Activated T-cell treated with anti-CD3 and anti-CD28 coated beads, Interleukin-2, amount 50 U/mL, for 24 hours (primary cell): ENCODE measurements around the gene USB1.

ENCODE experiments used
- DNase-seq: peaks from one replicate; pipeline ENCODE4 v3.0.0-alpha.2; 2020
- H3K27ac Mint-ChIP-seq: 2 replicates; pipeline ENCODE4 v1.8.0; 2020; ENCODE audit warnings: mild to moderate bottlenecking, mixed read lengths
- H3K27me3 Mint-ChIP-seq: 2 replicates; pipeline ENCODE4 v1.8.0; 2020; ENCODE audit warnings: mixed read lengths
- H3K36me3 Mint-ChIP-seq: 2 replicates; pipeline ENCODE4 v1.8.0; 2020; ENCODE audit warnings: low read depth, mixed read lengths
- H3K4me1 Mint-ChIP-seq: 2 replicates; pipeline ENCODE4 v1.8.0; 2020; ENCODE audit warnings: low read depth, mixed read lengths
- H3K4me3 Mint-ChIP-seq: 2 replicates; pipeline ENCODE4 v1.8.0; 2020; ENCODE audit warnings: mild to moderate bottlenecking, moderate library complexity, mixed read lengths
- H3K9me3 Mint-ChIP-seq: 2 replicates; pipeline ENCODE4 v1.8.0; 2020; ENCODE audit warnings: mixed read lengths

USB1 gene

DNA sequence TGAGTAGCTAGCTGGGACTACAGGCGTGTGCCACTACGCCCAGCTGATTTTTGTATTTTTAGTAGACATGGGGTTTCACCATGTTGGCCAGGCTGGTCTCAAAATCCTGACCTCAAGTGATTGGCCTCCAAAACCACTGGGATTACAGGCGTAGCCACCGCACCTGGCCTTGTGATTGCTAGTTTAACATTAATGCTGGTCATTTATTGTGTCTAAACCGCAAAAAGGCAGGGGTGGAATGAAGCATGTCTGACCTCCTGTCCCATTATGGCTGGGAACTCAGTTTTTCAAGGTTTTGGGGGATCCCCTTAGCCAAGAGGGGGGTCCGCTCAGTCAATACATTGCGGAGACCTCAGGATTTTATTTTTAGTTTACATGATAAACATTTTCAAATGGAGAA is 19.6 kb upstream of the USB1 start:
- H3K36me3 Mint-ChIP-seq, result no peaks in the 10 kb centered on the region
- no peak overlapping the region for H3K27ac Mint-ChIP-seq
- peaks cover 12% of the 10 kb centered on the region for H3K4me1 Mint-ChIP-seq
- DNase-seq, result no peak
- H3K27me3 Mint-ChIP-seq, result no peaks in the 10 kb centered on the region
- H3K4me3 Mint-ChIP-seq, result no peak overlapping the region
- no peaks in the 10 kb centered on the region for H3K9me3 Mint-ChIP-seq

- Mint-ChIP-seq H3K27ac (no peak overlapping the region), H3K36me3 (no peaks in the 10 kb centered on the region), H3K4me3 (no peak overlapping the region), H3K9me3 (no peaks in the 10 kb centered on the region), H3K27me3 (no peaks in the 10 kb centered on the region), H3K4me1 (peaks cover 12% of the 10 kb centered on the region)
- no peak for DNase-seq
Observed at GRCh38 chr16:57982385-57982784, 18.8 kb upstream of the USB1 start.

DNA sequence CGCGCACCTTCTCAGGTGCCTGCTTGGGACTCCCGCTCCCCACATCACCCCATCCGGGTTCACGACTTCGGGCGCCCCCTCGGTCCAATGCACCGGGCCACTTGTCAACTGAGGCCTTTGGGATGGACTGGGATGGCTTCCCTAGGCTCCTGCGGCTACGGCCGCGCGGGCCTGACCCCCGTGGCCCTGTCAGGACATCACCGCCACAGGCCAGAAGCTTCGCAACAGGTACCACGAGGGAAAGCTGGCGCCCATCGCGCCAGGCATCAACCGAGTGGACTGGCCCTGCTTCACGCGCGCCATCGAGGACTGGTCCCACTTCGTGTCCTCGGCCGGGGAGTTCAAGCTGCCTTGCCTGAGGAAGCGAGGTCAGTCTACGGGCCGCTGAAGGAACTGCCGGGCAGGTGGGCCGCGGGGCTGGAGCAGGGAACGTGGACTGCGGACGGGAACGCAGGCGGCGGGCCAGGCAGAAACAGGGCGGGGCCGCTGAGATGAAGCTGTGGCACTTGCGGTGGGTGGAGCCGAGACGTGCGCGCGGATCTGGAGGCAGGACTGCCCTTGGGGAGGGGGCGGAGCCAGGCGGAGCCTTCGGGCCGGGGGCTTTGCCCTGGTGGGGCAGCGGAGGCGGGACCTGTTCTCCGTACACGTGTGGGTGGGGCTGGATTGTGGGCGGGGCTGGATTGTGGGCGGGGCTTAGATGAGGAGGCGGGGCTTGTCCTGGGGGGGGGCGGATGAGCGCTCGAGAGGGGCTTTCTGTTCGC is 16.6 kb upstream of the USB1 start:
- Mint-ChIP-seq H3K36me3 (no peaks in the 10 kb centered on the region), H3K4me1 (peaks cover 12% of the 10 kb centered on the region), H3K9me3 (no peaks in the 10 kb centered on the region), H3K27ac (peak overlapping the region; percentile 77), H3K27me3 (no peaks in the 10 kb centered on the region), H3K4me3 (peak overlapping the region; percentile 83)
- DNase-seq, result peak; percentile 93

DNA sequence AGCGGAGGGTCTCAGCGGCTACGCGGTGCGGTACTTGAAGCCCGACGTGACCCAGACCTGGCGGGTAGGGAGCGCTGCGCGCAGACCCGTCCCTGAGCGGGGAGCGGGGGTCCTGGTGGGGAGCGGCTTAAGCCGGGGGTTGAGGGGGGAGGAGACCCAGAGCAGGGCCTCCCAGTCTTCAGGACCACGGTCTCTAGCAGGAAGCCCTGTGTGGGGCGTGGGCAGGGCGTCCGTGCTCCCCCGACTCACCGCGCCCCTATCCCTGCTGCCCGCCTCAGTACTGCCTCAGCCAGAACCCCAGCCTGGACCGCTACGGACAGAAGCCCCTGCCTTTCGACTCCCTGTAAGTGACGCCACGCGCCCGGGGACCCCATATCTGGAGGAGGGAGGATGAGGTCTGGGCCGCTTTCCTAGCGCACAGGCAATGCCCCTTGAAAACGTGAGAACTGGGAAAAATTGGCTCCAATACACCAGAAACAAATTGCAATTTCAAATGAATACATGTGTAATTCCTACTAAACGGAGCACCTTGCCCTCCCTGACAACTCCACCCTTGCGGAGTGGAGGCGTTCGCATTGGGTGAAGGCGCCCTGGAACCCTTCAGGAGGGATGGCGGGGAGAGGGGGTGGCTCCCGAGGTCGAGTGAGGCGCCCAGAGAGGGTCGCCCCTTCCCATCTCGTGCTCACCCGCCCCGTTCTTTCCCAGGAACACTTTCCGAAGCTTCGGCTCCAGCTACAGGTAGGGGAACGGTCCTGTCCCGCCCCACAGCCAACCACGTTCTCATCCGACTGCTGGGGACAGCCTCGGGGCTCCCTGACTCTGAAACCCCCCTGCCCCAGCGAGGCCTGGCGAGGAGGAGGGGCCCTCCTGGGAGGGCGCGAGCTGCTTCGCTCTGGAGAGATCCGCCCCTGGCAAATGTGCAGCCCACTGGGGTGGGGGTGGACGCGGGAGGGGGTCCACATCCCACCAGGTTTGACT is 15.7 kb upstream of the USB1 start:
- peak overlapping the region; percentile 83 for H3K4me3 Mint-ChIP-seq
- H3K4me1 Mint-ChIP-seq, result peaks cover 12% of the 10 kb centered on the region
- peak overlapping the region; percentile 77 for H3K27ac Mint-ChIP-seq
- no peaks in the 10 kb centered on the region for H3K27me3 Mint-ChIP-seq
- no peaks in the 10 kb centered on the region for H3K9me3 Mint-ChIP-seq
- no peak for DNase-seq
- no peaks in the 10 kb centered on the region for H3K36me3 Mint-ChIP-seq

DNA sequence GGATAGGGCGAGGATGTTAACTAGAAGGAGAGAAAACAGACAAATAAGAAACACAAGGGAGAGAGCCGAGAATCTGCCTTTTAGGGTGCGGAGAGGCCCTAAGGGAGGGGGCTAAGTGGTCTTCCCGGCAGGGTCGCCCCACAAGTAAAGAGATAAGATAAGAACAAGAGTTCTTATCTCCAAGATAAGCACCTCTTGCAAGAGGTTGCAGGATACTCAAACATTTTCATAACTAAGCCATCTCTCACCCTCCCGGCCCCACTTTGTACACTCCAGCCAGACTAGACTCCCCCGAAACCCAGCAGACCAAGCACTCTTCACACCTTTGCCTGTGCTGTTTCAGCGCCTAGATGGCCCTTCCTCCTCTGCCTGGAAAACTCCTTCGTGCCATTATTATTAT is 15.0 kb upstream of the USB1 start:
- H3K27me3 Mint-ChIP-seq, result no peaks in the 10 kb centered on the region
- H3K4me1 Mint-ChIP-seq, result peaks cover 12% of the 10 kb centered on the region
- H3K9me3 Mint-ChIP-seq, result no peaks in the 10 kb centered on the region
- H3K36me3 Mint-ChIP-seq, result no peaks in the 10 kb centered on the region
- H3K27ac Mint-ChIP-seq, result no peak overlapping the region
- peak overlapping the region; percentile 10 for H3K4me3 Mint-ChIP-seq
- DNase-seq, result no peak

- Mint-ChIP-seq H3K4me3 (no peak overlapping the region), H3K27ac (no peak overlapping the region), H3K36me3 (no peaks in the 10 kb centered on the region), H3K27me3 (no peaks in the 10 kb centered on the region), H3K9me3 (no peaks in the 10 kb centered on the region), H3K4me1 (peaks cover 12% of the 10 kb centered on the region)
- DNase-seq, result no peak
Observed at GRCh38 chr16:57987441-57988177, 13.6 kb upstream of the USB1 start.

DNA sequence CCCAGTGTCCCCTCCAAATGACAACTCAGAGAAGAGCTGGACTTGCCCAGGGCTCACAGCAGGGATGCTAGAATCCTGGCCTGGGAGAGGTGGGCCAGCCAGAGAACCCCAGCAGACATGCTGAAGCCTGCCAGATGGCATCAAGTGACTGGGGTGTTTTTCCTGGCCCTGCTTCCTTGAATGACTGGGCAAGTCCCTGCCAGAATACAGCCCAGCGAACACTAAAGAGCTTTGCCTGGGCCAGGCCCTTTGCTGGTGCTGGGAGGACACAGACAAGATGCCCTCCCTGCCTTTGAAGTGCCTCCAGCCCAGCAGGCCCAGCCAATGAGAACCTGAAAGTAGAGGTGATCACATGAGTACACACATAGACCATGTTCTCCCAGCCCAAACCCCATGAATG is 12.3 kb upstream of the USB1 start:
- Mint-ChIP-seq H3K9me3 (no peaks in the 10 kb centered on the region), H3K36me3 (no peaks in the 10 kb centered on the region), H3K4me1 (peaks cover 15% of the 10 kb centered on the region), H3K4me3 (no peak overlapping the region), H3K27me3 (no peaks in the 10 kb centered on the region), H3K27ac (peak overlapping the region; percentile 47)
- DNase-seq, result no peak

GRCh38 chr16:57991551-57992059 is 9.6 kb upstream of the USB1 start:
- Mint-ChIP-seq H3K4me1 (peaks cover 24% of the 10 kb centered on the region), H3K4me3 (no peak overlapping the region), H3K27me3 (no peaks in the 10 kb centered on the region), H3K27ac (no peak overlapping the region), H3K9me3 (no peaks in the 10 kb centered on the region), H3K36me3 (peaks cover 13% of the 10 kb centered on the region)
- no peak for DNase-seq

DNA sequence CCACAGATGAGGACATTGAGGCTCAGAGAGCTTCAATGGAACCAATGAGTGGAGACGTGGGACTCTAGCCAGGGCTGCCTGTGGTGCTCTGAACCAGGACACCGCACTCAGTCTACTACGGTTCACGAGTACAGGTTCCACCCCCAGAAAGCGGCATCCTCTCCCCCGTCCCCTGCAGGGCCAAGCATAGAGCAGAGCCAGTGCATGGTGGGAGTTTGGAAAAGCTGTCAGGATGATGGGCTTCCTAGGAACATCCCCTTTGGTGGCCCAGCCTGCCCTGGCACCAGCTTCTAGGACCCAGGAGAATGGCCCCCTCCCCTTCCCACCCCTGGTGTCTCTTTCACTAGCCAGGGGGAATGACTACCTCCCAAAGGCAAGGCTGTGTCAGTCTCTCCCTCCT is 9.1 kb upstream of the USB1 start:
- Mint-ChIP-seq H3K27ac (peak overlapping the region; percentile 74), H3K27me3 (no peaks in the 10 kb centered on the region), H3K4me1 (peaks cover 27% of the 10 kb centered on the region), H3K4me3 (no peak overlapping the region), H3K36me3 (peaks cover 18% of the 10 kb centered on the region), H3K9me3 (no peaks in the 10 kb centered on the region)
- no peak for DNase-seq

- Mint-ChIP-seq H3K27ac (no peak overlapping the region), H3K36me3 (peaks cover 32% of the 10 kb centered on the region), H3K4me1 (peaks cover 41% of the 10 kb centered on the region), H3K9me3 (no peaks in the 10 kb centered on the region), H3K4me3 (no peak overlapping the region), H3K27me3 (no peaks in the 10 kb centered on the region)
- no peak for DNase-seq
Observed at GRCh38 chr16:57993438-57993837, 7.8 kb upstream of the USB1 start.

DNA sequence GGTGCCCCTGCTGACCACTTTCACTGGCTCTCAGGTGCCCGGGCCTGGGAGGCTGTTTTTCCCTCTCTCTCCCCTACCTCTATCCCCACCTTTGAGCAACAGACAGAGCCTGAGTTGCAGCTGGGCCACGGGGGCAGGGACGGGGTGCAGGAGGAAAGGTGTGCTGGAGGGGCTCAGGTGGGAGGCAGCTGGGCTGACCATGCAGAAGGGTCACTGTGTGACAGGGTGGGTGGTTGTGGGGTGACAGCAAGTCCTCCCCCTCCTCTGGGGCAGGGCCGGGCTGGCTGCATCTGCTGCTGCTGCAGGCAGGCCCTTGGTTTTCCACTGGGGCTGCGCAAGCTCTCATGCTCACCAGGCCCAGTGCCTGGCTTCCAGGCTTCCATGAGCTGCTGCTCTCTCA is 7.3 kb upstream of the USB1 start:
- H3K4me1 Mint-ChIP-seq, result peaks cover 45% of the 10 kb centered on the region
- no peak for DNase-seq
- no peak overlapping the region for H3K27ac Mint-ChIP-seq
- no peak overlapping the region for H3K4me3 Mint-ChIP-seq
- no peaks in the 10 kb centered on the region for H3K9me3 Mint-ChIP-seq
- H3K36me3 Mint-ChIP-seq, result peaks cover 32% of the 10 kb centered on the region
- no peaks in the 10 kb centered on the region for H3K27me3 Mint-ChIP-seq

DNA sequence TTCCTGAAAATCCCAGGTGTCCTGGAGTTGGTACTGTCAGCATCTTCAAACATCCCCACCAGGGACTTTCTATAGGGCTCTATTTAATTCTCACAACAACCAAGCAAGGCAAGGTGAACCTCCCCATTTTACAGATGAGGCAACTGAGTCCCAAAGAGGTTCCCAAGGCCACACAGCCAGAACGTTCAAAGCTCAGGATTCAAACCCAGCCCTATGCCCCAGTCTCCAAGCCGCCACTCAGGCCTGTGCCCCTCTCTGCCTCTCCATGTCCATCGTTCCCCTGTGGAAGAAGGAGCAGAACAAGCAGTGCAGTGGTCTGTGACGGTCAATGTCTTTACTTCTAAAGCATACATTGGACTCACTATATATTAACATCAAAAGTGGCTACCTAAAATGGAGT is 6.8 kb upstream of the USB1 start:
- H3K4me1 Mint-ChIP-seq, result peaks cover 50% of the 10 kb centered on the region
- no peak overlapping the region for H3K4me3 Mint-ChIP-seq
- peak overlapping the region; percentile 59 for H3K27ac Mint-ChIP-seq
- no peaks in the 10 kb centered on the region for H3K9me3 Mint-ChIP-seq
- H3K36me3 Mint-ChIP-seq, result peaks cover 32% of the 10 kb centered on the region
- DNase-seq, result no peak
- H3K27me3 Mint-ChIP-seq, result no peaks in the 10 kb centered on the region

- no peak overlapping the region for H3K4me3 Mint-ChIP-seq
Observed at GRCh38 chr16:57994778-57995177, 6.4 kb upstream of the USB1 start.

GRCh38 chr16:57995721-57996405 is 5.3 kb upstream of the USB1 start:
- no peaks in the 10 kb centered on the region for H3K27me3 Mint-ChIP-seq
- peak overlapping the region; percentile 53 for H3K27ac Mint-ChIP-seq
- H3K9me3 Mint-ChIP-seq, result no peaks in the 10 kb centered on the region
- no peak overlapping the region for H3K4me3 Mint-ChIP-seq
- peaks cover 32% of the 10 kb centered on the region for H3K36me3 Mint-ChIP-seq
- peaks cover 54% of the 10 kb centered on the region for H3K4me1 Mint-ChIP-seq
- no peak for DNase-seq

More at GRCh38 chr16:57994778-57995177, 6.4 kb upstream of the USB1 start:
- Mint-ChIP-seq H3K36me3 (peaks cover 32% of the 10 kb centered on the region), H3K27me3 (no peaks in the 10 kb centered on the region), H3K27ac (peak overlapping the region; percentile 59), H3K4me1 (peaks cover 53% of the 10 kb centered on the region), H3K9me3 (no peaks in the 10 kb centered on the region)
- peak; percentile 47 for DNase-seq
